GM23338 (cell line): ENCODE data around the gene NRXN2. TPM values are rescaled to one million over a fixed set of nuclear protein-coding genes. Genes with fewer than 3 reads are reported as not detected.

Experiments used
- ATAC-seq: fragments of 200-7000 bp; cut with Tn5 transposase; 3 replicates; pipeline ENCODE4 v1.9.1; 2020
- DNase-seq: peaks from one replicate; pipeline ENCODE4 v3.0.0-alpha.2; 2015; ENCODE audit warnings: low spot score
- H2AFZ ChIP-seq: fragments of 200-600 bp; sonication (generic); 2 replicates; pipeline ENCODE4 v1.8.0; 2016; ENCODE audit warnings: antibody characterized with exemption, mild to moderate bottlenecking, moderate library complexity
- H3F3A ChIP-seq: fragments of 200-600 bp; sonication (generic); replicated peaks from 2 replicates; pipeline ENCODE4 v1.8.0; 2017; ENCODE audit warnings: antibody characterized with exemption, mixed run types, low read depth
- H3K27ac ChIP-seq: fragments of 200-600 bp; sonication (generic); 2 replicates; pipeline ENCODE4 v1.6.1; 2016; ENCODE audit warnings: low read depth
- H3K27me3 ChIP-seq: fragments of 200-600 bp; sonication (generic); 2 replicates; pipeline ENCODE4 v1.8.0; 2016; ENCODE audit warnings: mild to moderate bottlenecking, mixed run types, moderate library complexity; ENCODE audit not compliant: insufficient read depth
- H3K36me3 ChIP-seq: fragments of 200-600 bp; sonication (generic); 2 replicates; pipeline ENCODE4 v1.8.0; 2016; ENCODE audit warnings: mild to moderate bottlenecking; ENCODE audit not compliant: insufficient read depth
- H3K4me1 ChIP-seq: fragments of 200-600 bp; sonication (generic); 2 replicates; pipeline ENCODE4 v1.8.0; 2016; ENCODE audit warnings: mild to moderate bottlenecking, moderate library complexity; ENCODE audit not compliant: insufficient read depth
- H3K4me2 ChIP-seq: fragments of 200-600 bp; sonication (generic); 2 replicates; pipeline ENCODE4 v1.7.1; 2017; ENCODE audit warnings: mixed run types
- H3K4me3 ChIP-seq: fragments of 200-600 bp; sonication (generic); 2 replicates; pipeline ENCODE4 v1.6.1; 2016; ENCODE audit warnings: mixed run types
- H3K79me2 ChIP-seq: fragments of 200-600 bp; sonication (generic); replicated peaks from 2 replicates; pipeline ENCODE4 v1.8.0; 2017; ENCODE audit warnings: mild to moderate bottlenecking; ENCODE audit not compliant: insufficient read depth
- H3K9me2 ChIP-seq: fragments of 200-600 bp; sonication (generic); 2 replicates; pipeline ENCODE4 v1.8.0; 2017; ENCODE audit not compliant: insufficient read depth
- H4K20me1 ChIP-seq: fragments of 200-600 bp; sonication (generic); replicated peaks from 2 replicates; pipeline ENCODE4 v1.8.0; 2017; ENCODE audit warnings: mild to moderate bottlenecking; ENCODE audit not compliant: insufficient read depth
- H3K27ac Mint-ChIP-seq: 2 replicates; pipeline ENCODE4 v1.8.0; 2020; ENCODE audit warnings: inconsistent platforms, mild to moderate bottlenecking, moderate library complexity, mixed read lengths
- H3K27me3 Mint-ChIP-seq: 3 replicates; pipeline ENCODE4 v1.8.0; 2022; ENCODE audit warnings: low read depth, mild to moderate bottlenecking, moderate library complexity, mixed read lengths, inconsistent platforms; ENCODE audit not compliant: insufficient read depth, poor library complexity
- H3K36me3 Mint-ChIP-seq: 3 replicates; pipeline ENCODE4 v1.8.0; 2021; ENCODE audit warnings: low read depth, mild to moderate bottlenecking, inconsistent platforms, moderate library complexity, mixed read lengths
- H3K4me1 Mint-ChIP-seq: 3 replicates; pipeline ENCODE4 v1.8.0; 2020; ENCODE audit warnings: mild to moderate bottlenecking, inconsistent platforms, mixed read lengths
- H3K4me3 Mint-ChIP-seq: 3 replicates; pipeline ENCODE4 v1.8.0; 2021; ENCODE audit warnings: moderate library complexity, mild to moderate bottlenecking, inconsistent platforms, mixed read lengths
- H3K9me3 Mint-ChIP-seq: 3 replicates; pipeline ENCODE4 v1.8.0; 2020; ENCODE audit warnings: moderate library complexity, mild to moderate bottlenecking, inconsistent platforms, mixed read lengths
- CREB1 ChIP-seq: fragments of 250-450 bp; sonication (Bioruptor Pico); IDR thresholded peaks from 2 replicates; pipeline ENCODE4 v1.5.0; 2020; ENCODE audit warnings: low read depth, mild to moderate bottlenecking, moderate library complexity
- CTCF ChIP-seq, 2 experiments: fragments of 200-600 bp in 1 of 2; sonication (generic) in 1 of 2; conservative IDR thresholded peaks; 2 replicates each; pipeline versions ENCODE4 v1.5.1 to v1.6.1; 2016 to 2017; ENCODE audit warnings: antibody characterized with exemption in 2 of 2, low read depth in 2 of 2, mild to moderate bottlenecking in 2 of 2, moderate library complexity in 1 of 2
- ETS1 ChIP-seq: IDR thresholded peaks from 2 replicates; pipeline ENCODE4 v1.6.1; 2016; ENCODE audit warnings: antibody characterized with exemption
- EZH2 ChIP-seq: fragments of 200-600 bp; sonication (generic); IDR thresholded peaks from one replicate; pipeline ENCODE4 v1.8.0; 2017; ENCODE audit warnings: antibody characterized with exemption, mild to moderate bottlenecking, low read depth; ENCODE audit not compliant: unreplicated experiment
- EZH2phosphoT487 ChIP-seq: fragments of 200-600 bp; sonication (generic); IDR thresholded peaks from one replicate; pipeline ENCODE4 v1.8.1; 2018; ENCODE audit warnings: antibody characterized with exemption; ENCODE audit not compliant: unreplicated experiment
- JUNB ChIP-seq: IDR thresholded peaks from one replicate; pipeline ENCODE4 v1.6.1; 2016; ENCODE audit warnings: antibody characterized with exemption; ENCODE audit not compliant: unreplicated experiment
- NANOG ChIP-seq: IDR thresholded peaks from 2 replicates; pipeline ENCODE4 v1.6.1; 2016; ENCODE audit warnings: antibody characterized with exemption, borderline replicate concordance
- POLR2AphosphoS5 ChIP-seq: IDR thresholded peaks from 2 replicates; pipeline ENCODE4 v1.6.1; 2016; ENCODE audit warnings: antibody characterized with exemption, low read depth
- REST ChIP-seq: IDR thresholded peaks from one replicate; pipeline ENCODE4 v1.6.1; 2018; ENCODE audit warnings: antibody characterized with exemption; ENCODE audit not compliant: unreplicated experiment
- STAT1 ChIP-seq: IDR thresholded peaks from one replicate; pipeline ENCODE4 v1.6.1; 2016; ENCODE audit warnings: antibody characterized with exemption; ENCODE audit not compliant: unreplicated experiment
- ZNF114 ChIP-seq: fragments of 250-450 bp; sonication (Bioruptor Pico); IDR thresholded peaks from 2 replicates; pipeline ENCODE4 v1.5.0; 2020; ENCODE audit warnings: mild to moderate bottlenecking, moderate library complexity
- ZNF331 ChIP-seq: fragments of 250-450 bp; sonication (Bioruptor Pico); IDR thresholded peaks from 2 replicates; pipeline ENCODE4 v1.5.0; 2020; ENCODE audit warnings: low read depth, mild to moderate bottlenecking, moderate library complexity
- ZNF462 ChIP-seq: fragments of 250-450 bp; sonication (Bioruptor Pico); IDR thresholded peaks from 2 replicates; pipeline ENCODE4 v1.5.0; 2020; ENCODE audit warnings: mild to moderate bottlenecking, moderate library complexity
- polyA plus RNA-seq: library from polyadenylated mRNA; unstranded; fragments of >200 nt; fragmentation: Nextera tagmentation; extraction: Ambion mirVana; gene quantifications from 2 replicates; pipeline ENCODE4 v1.2.1, GENCODE V29; 2016
- total RNA-seq: library from RNA; depleted of rRNA; stranded (reverse); fragments of >200 nt; shearing (Covaris generic); gene quantifications from 2 replicates; pipeline ENCODE4 v1.2.3, GENCODE V29; 2014

NRXN2 gene
- total and polyA plus RNA-seq, 2 experiments from 2014 or later, result 3.4 to 17.0 TPM

GRCh38 chr11:64698427-64698826 is 24.6 kb downstream of the NRXN2 start:
- ATAC-seq, result no peak
- no peak overlapping the region for H3K4me3 Mint-ChIP-seq
- peaks cover 16% of the 10 kb centered on the region for H3K4me1 Mint-ChIP-seq
- Histone ChIP-seq H3K9me2 (no peaks in the 10 kb centered on the region), H3F3A (0 out of 2 replicates have a peak, but pooled peaks cover 2% of the 10 kb centered on the region), H3K4me1 (peaks cover 2% of the 10 kb centered on the region; the same call in 1 of the 2 replicates), H4K20me1 (no peaks in the 10 kb centered on the region; the same call in 1 of the 2 replicates), H3K79me2 (no peaks in the 10 kb centered on the region), H3K36me3 (no peaks in the 10 kb centered on the region), H2AFZ (no peak overlapping the region), H3K27me3 (no peaks in the 10 kb centered on the region), H3K4me3 (no peak overlapping the region), H3K27ac (no peak overlapping the region), H3K4me2 (no peak overlapping the region)
- H3K9me3 Mint-ChIP-seq, result peaks cover 3% of the 10 kb centered on the region; the same call in 2 of the 3 replicates
- TF ChIP-seq EZH2 (no peak), ZNF331 (no peak), REST (no peak), ZNF114 (CRISPR knock-in tag) (no peak), EZH2phosphoT487 (no peak), STAT1 (no peak), POLR2AphosphoS5 (no peak), ETS1 (no peak), CTCF (conservative IDR thresholded peaks at IDR 0.05; ENCODE audit: low read depth in 2 of 2) (no peak), ZNF462 (CRISPR knock-in tag) (no peak), CREB1 (CRISPR knock-in tag) (no peak), JUNB (no peak), NANOG (no peak)
- no peak for DNase-seq
- peaks cover 11% of the 10 kb centered on the region for H3K27me3 Mint-ChIP-seq
- H3K27ac Mint-ChIP-seq, result no peak overlapping the region
- H3K36me3 Mint-ChIP-seq, result 0 out of 3 replicates have a peak, but pooled peaks cover 2% of the 10 kb centered on the region
